NOMO-1 treated with DMSO at 0.1 percent for 48 hours (cell line): ENCODE results near the gene NCOA3.
"Not testable (repeated sequence)": the region's sequence is repeated elsewhere in the genome, so short reads cannot be mapped to it uniquely, and the experiment has no call there.

Experiments used
- DNase-seq: peaks from one replicate; lab custom pipeline; 2025; ENCODE audit not compliant: unreplicated experiment; lab: John Stamatoyannopoulos, UW

NCOA3 gene

GRCh38 chr20:47468290-47469050 is 33.2 kb upstream of the NCOA3 start:
- DNase-seq = peak; percentile 81

GRCh38 chr20:47475419-47476044 is 26.2 kb upstream of the NCOA3 start:
- DNase-seq = no peak

GRCh38 chr20:47476452-47476851 is 25.2 kb upstream of the NCOA3 start:
- no peak for DNase-seq

- DNase-seq = no peak
These were observed 22.6 kb upstream of the NCOA3 start for GRCh38 chr20:47479093-47479492.

DNA sequence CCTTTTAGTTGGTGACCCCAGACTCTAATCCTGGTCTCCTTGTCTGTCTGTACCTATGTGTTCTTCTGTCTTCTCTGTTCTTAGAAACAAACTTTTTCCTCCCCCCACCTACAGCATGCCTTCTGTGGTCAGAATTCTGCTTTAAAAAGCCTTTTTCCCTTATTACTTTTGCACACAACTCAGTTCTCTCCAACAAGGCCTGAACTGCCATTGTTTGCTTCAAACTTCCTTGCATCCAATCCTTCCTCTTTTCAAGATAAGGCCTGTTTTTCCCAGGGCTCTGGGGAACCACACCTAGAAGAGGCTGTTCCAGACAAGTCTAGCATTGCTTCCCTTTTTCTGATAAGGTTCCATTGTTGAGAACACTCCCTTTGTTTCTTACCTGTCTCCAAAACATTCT is 22.2 kb upstream of the NCOA3 start:
- DNase-seq = peak; percentile 15

DNA sequence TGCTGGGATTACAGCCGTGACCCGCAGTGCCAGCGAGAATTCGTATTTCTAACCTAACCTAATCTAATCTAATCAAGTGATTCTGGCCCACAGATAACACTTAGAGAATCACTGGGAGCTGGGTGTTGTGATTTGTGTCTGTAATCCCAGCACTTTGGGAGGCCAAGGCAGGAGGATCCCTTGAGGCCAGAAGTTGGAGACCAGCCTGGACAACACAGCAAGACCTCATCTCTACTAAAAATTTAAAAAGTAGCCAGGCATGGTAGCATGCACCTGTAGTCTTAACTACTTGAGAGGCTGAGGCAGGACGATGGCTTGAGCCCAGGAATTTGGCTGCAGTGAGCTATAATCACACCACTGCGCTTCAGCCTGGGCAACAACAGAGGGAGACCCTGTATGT is 21.4 kb upstream of the NCOA3 start:
- DNase-seq = no peak

DNA sequence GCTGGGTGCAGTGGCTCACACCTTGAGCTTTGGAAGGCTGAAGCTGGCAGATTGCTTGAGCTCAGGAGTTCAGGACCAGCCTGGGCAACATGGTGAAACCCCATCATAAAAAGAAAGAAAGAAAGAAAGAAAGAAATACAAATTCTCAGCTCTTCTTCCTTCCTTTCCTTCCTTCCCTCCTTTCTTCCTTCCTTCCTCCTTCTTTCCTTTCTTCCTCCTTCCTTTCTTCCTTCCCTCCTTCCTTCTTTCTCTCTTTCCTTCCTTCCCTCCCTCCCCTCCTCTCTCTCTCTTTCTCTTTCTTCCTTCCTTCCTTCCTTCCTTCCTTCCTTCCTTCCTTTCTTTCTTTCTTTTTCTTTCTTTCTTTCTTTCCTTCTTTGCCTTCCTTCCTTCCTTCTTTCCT is 21.0 kb upstream of the NCOA3 start:
- DNase-seq = no peak

GRCh38 chr20:47481330-47482216 is 20.1 kb upstream of the NCOA3 start:
- peak; percentile 69 for DNase-seq

- no peak for DNase-seq
These were observed 19.0 kb upstream of the NCOA3 start for GRCh38 chr20:47482705-47483104.

- DNase-seq = no peak
These were observed 17.4 kb upstream of the NCOA3 start for GRCh38 chr20:47484303-47484702.

- DNase-seq = peak; percentile 87
These were observed 14.3 kb upstream of the NCOA3 start for GRCh38 chr20:47487175-47487917.

DNA sequence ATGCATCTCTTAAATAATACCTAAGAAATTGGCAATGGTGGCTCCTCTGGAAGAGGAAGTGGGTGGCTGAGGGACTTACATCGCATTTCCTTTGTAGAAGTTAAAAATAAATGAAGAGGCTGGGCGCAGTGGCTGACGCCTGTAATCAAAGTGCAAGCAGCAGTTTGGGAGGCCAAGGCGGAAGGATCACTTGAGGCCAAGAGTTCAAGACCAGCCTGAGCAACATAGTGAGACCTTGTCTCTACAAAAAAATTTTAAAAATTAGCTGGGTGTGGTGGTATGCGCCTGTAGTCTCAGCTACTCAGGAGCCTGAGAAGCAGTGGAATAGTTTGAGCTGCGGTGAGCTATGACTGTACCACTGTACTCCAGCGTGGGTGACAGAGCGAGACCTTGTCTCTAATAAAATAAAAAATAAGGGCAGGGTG is 12.2 kb upstream of the NCOA3 start:
- peak; percentile 86 for DNase-seq

GRCh38 chr20:47490795-47491194 is 10.9 kb upstream of the NCOA3 start:
- DNase-seq = peak; percentile 81

GRCh38 chr20:47492284-47492683 is 9.4 kb upstream of the NCOA3 start:
- DNase-seq = no peak

- DNase-seq = peak; percentile 77
These were observed 8.3 kb upstream of the NCOA3 start for GRCh38 chr20:47493175-47493962.

DNA sequence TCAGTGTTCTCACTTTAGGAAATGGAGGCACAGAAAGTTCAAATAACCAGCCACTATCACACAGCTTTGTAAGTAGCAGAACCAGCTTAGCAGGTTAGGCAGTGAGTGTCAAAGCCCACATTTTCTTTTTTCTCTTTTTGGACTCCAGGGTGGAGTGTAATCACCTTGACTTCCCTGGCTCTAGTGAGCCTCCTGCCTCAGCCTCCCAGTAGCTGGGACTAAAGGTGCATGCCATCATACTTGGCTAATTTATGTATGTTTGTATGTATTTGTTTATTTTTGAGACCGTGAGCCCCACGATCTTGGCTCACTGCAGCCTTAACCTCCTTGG is 7.8 kb upstream of the NCOA3 start:
- no peak for DNase-seq

DNA sequence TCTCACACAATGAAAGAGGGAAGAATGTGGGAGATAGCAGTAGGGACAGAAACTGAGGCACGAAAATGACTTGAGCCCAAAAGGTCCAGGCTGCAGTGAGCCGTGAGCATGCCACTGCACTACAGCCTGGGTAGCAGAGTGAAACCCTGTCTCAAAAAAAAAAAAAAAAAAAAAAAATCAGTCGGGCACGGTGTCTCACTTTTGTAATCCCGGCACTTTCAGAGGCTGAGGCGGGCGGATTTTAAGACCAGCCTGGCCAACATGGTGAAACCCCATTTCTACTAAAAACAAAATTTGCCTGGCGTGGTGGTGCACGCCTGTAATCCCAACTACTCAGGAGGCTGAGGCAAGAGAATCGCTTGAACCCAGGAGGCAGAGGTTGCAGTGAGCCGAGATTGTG is 7.1 kb upstream of the NCOA3 start:
- not testable (repeated sequence) for DNase-seq

DNA sequence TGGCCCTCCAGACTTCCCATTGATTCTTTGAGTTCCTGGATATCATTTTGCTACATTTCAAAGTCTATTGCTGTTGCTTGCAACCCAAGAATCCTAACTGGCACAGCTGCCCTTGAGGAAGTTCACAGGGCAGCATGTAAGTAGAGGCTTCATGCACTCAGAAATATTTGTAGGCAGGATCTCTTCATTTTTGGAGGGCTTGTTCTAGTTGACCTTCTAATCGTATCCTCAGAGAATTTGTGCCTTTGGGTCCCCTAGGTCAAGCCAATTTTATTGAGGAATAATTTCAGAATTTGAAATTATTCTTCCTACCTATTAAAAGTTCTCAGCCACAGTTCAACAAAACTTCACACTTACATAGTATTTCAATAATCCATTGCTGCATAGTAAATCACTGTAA is 5.6 kb upstream of the NCOA3 start:
- no peak for DNase-seq

GRCh38 chr20:47498606-47499005 is 3.1 kb upstream of the NCOA3 start:
- no peak for DNase-seq

DNA sequence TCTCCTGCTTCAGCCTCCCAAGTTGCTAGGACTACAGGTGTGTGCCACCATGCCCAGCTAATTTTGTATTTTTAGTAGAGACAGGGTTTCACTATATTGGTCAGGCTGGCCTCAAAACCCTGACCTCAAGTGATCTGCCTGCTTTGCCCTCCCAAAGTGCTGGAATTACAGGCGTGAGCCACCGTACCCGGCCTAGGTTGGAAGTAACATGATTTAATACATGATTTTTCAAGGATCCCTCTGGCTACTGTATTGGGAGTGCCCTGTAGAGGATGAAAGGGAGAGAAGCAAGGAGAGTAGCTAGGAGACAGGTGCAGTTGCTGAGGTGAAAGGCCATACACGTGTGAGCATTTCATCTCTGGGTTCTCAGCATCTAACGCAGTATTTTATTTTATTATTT is 2.6 kb upstream of the NCOA3 start:
- DNase-seq = no peak
